HG03521 (cell line): Measurements from ENCODE around the gene PNLIP.

Experiments used
- ATAC-seq: cut with Tn5 transposase; IDR thresholded peaks from one replicate; pipeline ENCODE4 v1.9.1; 2021; ENCODE audit warnings: mild to moderate bottlenecking, moderate library complexity; ENCODE audit not compliant: unreplicated experiment

Gene PNLIP

GRCh38 chr10:116613471-116613870, 67.7 kb downstream of the PNLIP start:
- no peak for ATAC-seq

- no peak for ATAC-seq
These were observed 69.1 kb downstream of the PNLIP start for GRCh38 chr10:116614796-116615195.

- ATAC-seq: no peak
These were observed 69.6 kb downstream of the PNLIP start for GRCh38 chr10:116615199-116615776.
